GM12892 (cell line): ENCODE measurements around the gene CDHR3.

Experiments
- POLR2A ChIP-seq: IDR thresholded peaks from 2 replicates; pipeline ENCODE4 v1.6.1; 2011; ENCODE audit warnings: low read depth, low read length, control low read depth
- POLR2AphosphoS5 ChIP-seq: IDR thresholded peaks from 2 replicates; pipeline ENCODE4 v1.6.1; 2011; ENCODE audit warnings: low read depth, low read length, control low read depth
- TAF1 ChIP-seq: IDR thresholded peaks from 2 replicates; pipeline ENCODE4 v1.6.1; 2011; ENCODE audit warnings: low read depth, mild to moderate bottlenecking, control low read depth, low read length, borderline replicate concordance

DNA sequence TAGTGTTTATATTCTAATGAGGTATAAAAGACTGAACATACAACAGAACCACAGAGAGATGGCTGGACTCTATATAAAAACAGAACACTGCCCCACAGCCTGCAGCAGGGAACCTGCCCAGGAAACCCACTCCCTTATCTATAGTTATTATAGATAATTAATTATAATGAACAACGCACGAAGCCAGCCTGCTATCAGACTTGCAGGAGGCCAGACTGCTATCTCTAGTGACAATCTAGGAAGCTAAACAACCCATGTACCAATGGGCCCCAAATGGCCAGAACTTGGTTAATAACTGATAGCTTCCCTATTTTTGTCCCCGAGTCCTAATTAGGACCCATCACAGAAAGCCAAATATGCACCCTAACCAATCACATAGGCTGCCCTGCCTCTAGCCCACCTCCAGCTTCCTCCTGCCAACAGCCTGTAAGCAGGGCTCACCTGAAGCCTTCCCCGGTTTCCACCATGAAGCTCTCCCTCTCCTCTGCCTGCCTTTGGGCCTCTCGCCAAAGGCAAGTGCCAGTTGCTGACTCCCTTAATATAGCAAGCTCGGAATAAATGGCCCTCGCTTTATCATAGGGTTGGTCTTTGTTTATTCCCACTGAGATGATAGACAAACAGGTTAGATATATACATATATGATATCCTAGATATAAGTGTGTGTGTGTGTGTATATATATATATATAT lies 74.6 kb downstream of the CDHR3 start:
- TF ChIP-seq POLR2A: no peak
- TF ChIP-seq TAF1: no peak
- no peak for TF ChIP-seq POLR2AphosphoS5
